ENCODE data around the gene VEGFB.

VEGFB gene

DNA sequence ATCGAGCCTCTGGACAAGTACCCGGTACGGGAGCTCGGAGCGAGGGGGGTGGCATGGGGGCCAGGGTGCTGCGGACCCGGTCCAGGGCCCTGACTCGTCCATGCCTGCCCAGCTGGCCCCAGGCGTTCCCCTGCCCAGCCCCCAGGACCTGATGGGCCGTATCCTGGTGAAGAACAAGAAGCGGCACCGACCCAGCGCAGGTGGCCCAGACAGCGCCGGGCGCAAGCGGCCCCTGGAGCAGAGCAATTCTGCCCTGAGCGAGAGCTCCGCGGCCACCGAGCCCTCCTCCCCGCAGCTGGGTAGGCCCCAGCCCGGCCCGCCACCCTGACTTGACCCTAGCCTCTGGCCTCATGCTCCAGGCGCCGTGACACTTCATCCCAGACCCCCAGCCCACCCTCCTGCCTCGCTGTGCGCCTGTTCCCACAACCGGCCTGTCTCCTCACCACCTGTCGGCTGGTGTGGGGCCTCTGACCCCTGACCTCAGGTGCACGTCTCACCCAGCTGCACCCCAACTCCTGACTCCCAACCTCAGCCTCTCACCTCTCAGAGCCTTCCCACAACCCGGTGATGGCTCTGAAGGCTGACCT, 24.7 kb downstream of the VEGFB start:
- DNase-seq (ENCODE audit: extremely low read depth in 1 of 2, low read depth in 1 of 2), result no peak

DNA sequence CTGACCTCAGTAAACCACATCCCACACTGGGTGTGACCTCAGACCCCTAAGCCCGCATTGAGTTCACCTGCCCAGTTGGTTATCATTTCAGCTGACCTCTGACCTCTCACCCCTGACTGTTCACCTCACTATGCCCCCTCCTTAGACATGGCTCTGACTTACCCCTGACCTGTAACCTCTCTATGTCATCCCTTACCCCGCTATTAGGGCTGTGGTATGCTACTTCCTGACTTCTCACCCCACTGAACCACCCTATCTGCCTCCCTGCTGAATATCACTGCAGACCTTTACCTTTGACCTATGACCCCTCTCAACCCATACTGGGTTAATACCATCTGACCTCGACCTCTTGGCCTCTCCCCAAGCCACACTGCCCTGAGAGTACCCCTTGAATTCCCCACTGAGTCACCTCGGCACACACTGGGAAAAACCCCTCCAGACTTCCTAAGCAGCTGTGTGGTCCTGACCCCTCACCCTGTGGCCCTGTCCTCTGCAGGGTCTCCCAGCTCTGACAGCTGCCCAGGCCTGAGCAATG, 25.2 kb downstream of the VEGFB start:
- no peak for DNase-seq (ENCODE audit: extremely low read depth in 1 of 2, low read depth in 1 of 2)

DNA sequence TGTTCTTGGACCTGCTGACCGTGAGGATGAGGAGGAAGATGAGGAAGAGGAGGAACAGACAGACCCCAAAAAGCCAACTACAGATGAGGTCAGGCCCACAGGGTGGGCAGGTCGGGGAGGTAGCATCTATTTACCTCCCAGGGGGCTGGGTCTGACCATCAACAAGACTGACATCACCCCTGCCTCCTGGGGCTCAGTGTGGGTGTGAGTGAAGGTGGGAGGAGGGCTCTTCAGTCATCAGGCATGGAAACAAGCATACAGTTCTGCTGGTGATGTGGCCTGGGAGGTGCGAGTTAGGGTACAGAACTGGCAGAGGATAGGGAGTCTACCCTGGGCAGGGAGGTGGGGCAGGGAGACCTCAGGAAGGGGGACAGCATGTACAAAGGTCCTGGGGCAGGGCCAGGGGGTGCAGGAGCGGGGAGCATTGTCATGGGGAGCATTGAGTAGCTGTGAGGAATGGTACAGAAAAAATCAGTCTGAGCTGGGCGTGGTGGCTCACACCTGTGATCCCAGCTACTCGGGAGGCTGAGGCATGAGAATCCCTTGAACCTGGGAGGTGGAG, 25.8 kb downstream of the VEGFB start:
- DNase-seq (ENCODE audit: extremely low read depth in 1 of 2, low read depth in 1 of 2), result no peak

DNA sequence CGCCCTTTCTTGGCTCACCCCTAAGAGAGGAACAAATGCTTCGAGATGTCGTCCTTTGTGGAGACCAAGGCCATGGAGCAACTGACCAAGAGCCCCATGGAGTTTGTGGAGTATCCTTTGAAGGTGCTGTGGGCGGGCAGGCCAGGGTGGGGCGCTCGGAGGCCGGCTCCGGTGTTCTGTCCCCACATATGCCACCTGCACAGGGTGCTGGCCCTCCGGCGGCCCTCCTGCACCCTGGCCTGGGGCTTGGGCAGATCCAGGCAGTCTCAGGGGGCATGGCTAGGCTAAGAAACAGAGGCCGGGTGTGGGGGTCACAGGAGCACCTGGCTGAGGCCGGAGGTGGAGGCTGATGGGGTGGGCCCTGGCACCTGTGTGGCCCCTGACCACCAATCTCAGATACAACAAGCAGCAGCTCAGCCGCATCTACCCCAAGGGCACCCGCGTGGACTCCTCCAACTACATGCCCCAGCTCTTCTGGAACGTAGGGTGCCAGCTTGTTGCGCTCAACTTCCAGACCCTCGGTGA, 27.2 kb downstream of the VEGFB start:
- no peak for DNase-seq (ENCODE audit: extremely low read depth in 1 of 2, low read depth in 1 of 2)

DNA sequence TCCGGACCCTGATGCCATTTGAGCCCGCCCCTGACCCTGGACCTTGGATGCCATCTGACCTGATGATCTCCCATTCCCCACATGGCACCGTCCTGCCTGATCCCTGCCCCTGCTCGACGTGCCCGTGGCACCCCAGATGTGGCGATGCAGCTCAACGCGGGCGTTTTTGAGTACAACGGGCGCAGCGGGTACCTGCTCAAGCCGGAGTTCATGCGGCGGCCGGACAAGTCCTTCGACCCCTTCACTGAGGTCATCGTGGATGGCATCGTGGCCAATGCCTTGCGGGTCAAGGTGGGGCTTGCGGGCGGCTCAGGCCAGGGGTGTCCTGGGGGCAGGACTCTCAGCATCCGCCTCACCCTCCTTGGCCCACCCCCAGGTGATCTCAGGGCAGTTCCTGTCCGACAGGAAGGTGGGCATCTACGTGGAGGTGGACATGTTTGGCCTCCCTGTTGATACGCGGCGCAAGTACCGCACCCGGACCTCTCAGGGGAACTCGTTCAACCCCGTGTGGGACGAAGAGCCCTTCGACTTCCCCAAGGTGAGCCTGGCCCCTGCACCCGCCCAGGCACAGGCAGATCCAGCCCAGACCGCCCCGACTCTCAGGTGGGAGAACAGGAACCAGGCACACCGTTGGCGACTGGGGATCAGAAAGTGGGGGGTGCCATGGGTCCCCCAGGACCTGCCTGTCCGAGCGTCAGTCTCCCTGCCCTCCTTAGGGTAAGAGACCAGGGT, 28.1 kb downstream of the VEGFB start:
- DNase-seq (ENCODE audit: extremely low read depth in 1 of 2, low read depth in 1 of 2), result no peak

DNA sequence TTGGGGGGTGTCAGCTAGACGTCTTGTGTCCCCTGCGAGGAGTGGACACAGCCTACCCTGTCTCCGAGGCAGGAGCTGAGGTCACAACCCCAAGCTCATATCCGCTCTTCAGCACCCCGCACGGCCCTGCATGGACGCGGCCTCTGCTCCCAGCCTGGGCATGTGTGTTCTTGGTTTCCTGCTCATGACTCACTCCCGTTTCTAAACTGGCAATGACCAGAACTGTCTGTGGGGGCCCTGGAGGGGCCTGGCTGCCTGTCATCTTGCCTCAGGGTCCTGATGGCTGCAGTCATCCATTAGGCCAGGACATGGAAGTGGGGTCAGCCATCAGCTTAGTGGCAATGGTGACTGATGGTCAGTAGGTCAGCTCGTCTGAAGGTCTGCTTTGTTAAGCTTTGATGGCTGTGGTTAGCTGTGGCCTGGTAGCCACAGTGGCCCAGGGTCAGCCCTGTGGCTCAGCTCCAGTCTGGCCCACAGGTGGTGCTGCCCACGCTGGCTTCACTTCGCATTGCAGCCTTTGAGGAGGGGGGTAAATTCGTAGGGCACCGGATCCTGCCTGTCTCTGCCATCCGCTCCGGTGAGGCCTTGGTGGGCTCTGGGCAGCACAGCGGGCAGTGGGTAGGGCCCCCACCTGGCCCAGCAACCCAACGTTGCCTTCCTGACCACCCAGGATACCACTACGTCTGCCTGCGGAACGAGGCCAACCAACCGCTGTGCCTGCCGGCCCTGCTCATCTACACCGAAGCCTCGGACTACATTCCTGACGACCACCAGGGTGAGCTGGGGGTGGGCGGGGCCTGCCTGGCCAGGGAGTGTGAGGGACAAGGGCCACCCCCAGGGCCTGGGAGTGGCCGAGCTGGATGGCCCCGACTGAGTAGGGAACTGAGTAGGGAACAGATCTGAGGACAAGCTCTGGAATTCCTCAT, 28.9 kb downstream of the VEGFB start:
- no peak for DNase-seq (ENCODE audit: extremely low read depth in 1 of 2, low read depth in 1 of 2)

DNA sequence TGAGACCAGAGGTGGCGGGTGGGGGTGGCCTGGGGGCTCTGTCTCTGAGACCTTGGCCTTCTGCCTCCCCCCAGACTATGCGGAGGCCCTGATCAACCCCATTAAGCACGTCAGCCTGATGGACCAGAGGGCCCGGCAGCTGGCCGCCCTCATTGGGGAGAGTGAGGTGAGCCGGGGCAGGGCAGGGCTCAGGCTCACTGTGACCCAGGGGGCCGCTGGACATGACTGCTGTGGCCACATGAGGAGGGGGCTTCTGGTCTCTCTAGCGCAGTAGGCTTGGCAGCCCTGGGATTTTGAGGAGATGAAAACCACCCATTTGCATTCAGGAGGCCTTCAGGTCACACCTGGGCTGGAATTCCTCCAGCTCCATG, 29.5 kb downstream of the VEGFB start:
- no peak for DNase-seq (ENCODE audit: extremely low read depth in 1 of 2, low read depth in 1 of 2)

DNA sequence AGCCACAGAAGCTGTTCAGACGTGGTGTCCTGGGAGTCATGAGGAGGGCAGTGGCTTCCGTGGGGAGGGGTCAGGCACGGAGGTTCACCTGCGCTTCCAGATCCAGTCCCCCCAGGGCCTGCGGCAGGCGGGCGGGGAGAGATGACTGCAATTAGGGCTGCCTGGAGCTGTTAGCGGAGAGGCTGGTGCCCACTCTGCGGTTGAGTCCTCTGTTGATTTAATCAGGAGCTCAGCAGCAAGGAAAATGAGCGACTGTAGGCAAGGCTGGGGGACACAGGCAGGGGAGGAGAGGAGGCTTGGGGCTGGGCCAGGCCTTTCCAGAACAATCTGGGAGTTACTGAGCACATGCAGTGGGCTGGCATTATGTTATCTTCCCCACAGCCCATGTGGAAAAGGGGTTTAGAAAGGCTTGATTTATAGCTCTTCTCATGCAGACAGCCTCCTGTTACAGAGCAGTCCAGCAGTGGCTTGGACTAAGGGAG, 30.0 kb downstream of the VEGFB start:
- DNase-seq (ENCODE audit: extremely low read depth in 1 of 2, low read depth in 1 of 2), result no peak

DNA sequence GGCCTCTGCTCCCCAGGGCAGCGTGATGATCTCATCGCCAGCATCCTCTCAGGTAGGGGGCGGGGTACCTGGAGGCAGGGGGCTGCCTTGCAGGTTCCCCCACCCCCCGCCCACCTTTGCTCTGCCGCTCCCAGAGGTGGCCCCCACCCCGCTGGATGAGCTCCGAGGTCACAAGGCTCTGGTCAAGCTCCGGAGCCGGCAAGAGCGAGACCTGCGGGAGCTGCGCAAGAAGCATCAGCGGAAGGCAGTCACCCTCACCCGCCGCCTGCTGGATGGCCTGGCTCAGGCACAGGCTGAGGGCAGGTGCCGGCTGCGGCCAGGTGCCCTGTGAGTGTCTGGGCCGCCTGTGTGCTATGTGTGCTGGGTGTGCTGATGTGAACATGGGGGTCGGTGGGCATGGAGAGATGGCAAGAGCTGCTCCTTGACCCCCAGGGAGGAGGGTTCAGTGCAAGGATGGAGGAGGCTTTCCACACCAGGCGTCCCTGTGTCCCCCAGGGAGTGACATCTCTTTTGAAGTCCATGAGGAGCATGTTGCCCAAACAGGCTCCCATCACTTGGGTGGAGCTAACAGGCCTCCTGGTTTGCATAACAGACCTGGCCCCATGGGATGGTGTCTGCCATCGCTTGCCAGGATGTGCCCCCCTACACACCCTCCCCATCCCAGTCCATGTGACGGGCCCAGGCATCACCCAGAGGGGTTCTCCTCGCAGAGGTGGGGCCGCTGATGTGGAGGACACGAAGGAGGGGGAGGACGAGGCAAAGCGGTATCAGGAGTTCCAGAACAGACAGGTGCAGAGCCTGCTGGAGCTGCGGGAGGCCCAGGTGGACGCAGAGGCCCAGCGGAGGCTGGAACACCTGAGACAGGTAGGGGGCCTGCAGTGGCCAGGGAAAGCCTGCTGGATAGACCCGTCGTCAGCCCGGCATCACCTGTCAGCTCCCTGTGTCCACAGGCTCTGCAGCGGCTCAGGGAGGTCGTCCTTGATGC, 31.1 kb downstream of the VEGFB start:
- no peak for DNase-seq (ENCODE audit: extremely low read depth in 1 of 2, low read depth in 1 of 2)

DNA sequence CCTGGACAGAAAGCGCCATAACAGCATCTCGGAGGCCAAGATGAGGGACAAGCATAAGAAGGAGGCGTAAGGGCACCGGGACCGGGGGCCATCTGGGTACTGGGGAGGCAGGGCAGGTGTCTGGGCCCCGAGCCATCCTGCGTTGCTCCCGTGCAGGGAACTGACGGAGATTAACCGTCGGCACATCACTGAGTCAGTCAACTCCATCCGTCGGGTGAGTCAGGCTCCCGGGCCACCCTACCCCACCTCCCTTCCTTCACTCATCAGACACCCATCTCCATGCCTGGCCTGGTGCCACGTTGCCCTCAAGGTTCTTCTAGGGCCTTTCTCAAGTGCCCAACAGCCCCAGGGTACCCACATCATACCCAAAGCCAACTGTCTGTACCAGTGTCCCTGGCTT, 32.0 kb downstream of the VEGFB start:
- no peak for DNase-seq (ENCODE audit: extremely low read depth in 1 of 2, low read depth in 1 of 2)

DNA sequence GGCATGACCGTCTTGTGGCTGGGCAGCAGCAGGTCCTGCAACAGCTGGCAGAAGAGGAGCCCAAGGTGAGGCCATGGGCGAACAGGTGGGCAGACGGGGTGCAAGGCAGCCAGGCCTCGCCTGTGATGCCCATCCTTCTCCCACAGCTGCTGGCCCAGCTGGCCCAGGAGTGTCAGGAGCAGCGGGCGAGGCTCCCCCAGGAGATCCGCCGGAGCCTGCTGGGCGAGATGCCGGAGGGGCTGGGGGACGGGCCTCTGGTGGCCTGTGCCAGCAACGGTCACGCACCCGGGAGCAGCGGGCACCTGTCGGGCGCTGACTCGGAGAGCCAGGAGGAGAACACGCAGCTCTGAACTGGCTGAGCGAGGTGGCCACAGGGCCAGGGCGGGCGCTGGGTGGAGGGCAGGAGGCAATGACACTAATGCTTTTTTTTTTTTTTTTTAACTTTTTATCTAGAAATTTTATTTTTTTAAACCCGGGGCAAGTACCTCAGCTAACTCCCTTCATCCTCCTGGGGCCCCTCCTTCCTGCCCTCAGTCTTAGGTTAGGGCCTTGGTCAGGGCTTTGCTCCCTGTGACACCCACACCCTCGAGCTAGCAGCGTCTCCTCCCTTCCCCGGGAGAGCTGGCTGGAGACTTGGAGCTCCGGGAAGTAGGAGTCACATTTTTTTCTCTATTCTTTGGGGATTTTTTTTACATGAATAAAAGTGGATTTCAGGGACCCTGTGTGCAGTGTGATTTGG, 33.0 kb downstream of the VEGFB start:
- no peak for DNase-seq (ENCODE audit: extremely low read depth in 1 of 2, low read depth in 1 of 2)

DNA sequence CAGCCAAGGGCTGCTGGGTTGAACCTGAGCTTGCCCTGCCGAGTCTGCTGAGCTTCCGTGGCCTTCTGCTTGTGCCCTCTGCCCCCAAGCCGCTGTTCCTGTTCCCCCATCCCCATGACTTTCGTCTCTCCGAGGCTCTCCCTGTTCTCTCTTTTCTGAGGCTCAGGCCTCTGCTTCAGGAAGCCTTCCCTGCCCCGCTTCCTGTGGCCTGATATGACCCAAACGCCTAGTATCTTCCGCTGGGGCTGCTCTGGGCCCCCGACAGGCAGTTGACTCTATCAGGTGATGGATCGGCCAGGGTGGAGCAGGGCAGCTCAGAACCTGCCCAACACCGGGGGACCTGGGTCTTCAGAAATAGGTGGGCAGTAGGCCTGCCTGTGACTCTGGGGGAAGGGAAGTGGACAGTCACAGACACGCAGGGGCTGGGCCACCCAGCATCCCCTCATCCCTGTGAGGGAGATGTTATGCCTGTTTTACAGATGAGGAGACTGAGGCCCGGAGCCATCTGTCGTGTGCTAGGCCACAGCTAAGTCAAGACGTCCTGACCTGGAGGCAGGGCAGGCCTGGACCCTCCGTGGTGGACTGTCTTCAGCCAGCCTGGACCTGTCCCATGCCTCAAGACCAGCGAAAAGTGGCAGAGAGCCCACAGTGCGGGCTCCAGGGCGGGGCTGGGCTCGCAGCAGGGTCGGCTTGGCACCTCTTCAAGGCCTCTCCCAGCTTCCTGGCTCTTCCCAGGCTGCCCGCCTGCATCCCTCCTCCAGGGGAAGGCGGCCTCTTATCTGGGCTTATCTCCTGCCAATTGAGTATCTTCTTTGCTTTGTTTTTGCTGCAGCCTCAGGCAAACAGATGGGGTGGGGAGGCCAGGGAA, 33.9 kb downstream of the VEGFB start:
- DNase-seq (ENCODE audit: extremely low read depth in 1 of 2, low read depth in 1 of 2), result no peak

DNA sequence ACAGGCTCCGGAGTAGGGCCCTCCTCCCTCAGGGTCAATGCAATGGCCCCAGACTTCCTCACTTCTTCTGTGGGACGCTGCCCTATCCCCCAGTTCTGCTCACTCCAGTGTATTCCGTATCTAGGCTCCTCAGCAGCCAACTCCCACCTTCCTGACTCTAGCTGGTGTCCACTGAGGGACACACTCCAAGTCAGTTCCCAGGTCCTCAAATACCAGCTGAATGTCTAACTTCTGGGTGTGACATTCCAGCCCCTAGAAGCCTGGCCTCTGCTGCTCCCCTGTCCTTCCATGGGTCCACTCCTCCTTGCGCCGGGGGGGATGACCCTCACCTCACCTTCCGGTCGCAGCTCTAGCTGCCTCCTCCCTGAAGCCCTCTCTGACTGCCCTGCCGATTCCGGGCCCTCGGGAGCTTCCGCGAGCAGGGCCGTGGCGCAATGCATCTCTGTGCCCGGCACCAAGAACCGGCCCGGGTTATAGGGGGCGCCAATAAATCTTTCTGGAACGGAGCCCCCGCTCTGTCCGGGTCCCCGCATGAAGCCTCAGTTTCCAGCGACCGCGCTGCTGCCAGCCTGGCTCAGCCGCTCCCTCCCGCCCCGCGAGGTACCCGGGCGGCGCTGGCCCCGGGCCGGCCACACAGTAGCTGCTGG, 34.6 kb downstream of the VEGFB start:
- no peak for DNase-seq (ENCODE audit: extremely low read depth in 1 of 2, low read depth in 1 of 2)

DNA sequence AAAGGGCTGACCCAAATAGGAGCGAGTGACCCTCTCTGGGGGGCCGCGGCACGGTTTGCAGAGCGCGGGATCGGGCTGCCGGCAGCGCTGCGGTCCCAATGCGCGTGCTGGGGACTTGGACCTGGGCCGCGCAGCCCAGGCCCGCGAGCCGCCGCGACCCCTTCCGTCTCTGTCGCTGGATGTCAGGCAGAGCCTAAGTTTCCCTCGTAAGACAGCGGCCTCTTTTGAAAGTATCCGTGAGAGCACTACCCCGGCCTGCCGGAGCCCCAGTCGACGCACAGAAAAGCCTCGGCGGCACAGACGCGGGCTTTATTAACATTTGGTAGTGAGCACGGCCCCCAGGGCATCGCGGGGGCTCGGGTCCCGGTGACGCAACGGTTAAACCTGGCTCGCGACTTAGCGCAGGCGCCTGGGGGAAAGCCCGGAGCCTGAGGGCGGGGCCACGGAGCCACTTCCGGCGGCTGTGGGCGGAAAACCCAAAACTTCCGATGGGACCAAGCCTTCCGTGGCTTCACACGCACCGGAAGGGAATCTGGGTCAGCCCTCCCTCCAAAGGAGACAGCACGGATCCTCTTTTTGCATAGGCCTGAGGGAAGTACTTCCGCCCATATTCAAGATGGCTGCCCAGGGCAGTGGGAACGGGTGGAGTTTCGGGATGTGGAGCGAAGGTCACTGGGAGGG, 35.3 kb downstream of the VEGFB start:
- peak; percentile 90 to 95 for DNase-seq (ENCODE audit: extremely low read depth in 1 of 2, low read depth in 1 of 2)

DNA sequence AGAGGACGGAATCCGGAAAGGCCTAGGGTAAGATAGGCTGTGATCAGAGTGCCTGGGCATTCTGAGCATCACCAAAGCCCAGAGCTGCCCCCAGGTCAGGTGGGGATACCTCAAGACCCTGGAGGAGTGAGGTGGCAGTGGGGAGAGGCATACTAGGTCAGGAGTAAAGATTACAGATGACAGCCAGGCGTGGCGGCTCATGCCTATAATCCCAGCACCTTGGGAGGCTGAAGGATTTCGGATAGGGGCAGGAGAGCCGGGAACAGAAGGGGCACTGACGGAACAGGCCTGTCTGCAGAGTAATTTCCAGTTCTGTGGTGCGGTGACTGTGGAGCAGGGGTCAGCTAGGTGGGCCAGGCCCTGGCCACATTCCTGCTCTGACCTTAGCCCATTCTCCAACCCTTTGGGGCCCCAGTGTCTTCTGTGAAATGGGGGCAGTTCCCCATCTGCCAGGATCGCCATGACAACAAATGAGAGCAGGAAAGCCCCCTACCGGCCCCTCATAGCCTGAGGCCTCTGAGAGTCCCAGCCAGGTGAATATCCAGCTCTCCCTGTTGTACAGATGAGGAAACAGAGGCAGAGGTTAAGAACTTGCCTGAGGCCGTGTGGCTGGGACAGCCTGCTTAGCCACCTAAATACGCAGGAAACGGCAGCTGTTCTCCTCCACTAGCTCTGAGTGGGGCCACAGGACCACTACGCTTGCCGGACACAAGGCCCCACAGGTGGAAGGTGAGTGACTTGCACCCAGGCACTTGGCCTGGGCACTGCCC, 40.8 kb downstream of the VEGFB start:
- no peak for DNase-seq (ENCODE audit: extremely low read depth in 1 of 2, low read depth in 1 of 2)

DNA sequence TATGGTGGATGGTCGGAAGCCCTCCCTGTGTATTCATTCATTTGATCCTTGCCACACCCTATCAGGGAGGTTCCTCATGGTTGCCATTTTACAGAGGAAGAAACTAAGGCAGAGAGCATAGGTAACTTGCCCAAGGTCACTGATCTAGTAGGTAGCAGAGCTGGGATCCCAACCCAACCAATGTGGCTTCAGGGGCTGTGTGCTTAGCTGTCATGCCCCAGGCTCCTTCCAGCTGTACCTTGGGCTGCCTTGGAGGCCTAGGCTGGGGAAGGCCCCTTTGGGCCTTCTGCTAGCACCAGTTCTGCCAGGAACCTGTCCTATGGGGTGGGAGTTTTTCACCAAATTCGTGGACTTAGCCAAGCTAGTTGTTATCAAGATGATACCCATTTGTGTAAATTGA, 41.5 kb downstream of the VEGFB start:
- no peak for DNase-seq (ENCODE audit: extremely low read depth in 1 of 2, low read depth in 1 of 2)
